Measurements from ENCODE around the gene WIPF1. TPM values are rescaled to one million over a fixed set of nuclear protein-coding genes. Genes with fewer than 3 reads are reported as not detected.

The WIPF1 gene
- total and polyA plus RNA-seq, 2 donors (not counting 3 experiments of a cell fraction or from before 2014, with no cell fraction given) = 15.3 to 42.0 TPM

DNA sequence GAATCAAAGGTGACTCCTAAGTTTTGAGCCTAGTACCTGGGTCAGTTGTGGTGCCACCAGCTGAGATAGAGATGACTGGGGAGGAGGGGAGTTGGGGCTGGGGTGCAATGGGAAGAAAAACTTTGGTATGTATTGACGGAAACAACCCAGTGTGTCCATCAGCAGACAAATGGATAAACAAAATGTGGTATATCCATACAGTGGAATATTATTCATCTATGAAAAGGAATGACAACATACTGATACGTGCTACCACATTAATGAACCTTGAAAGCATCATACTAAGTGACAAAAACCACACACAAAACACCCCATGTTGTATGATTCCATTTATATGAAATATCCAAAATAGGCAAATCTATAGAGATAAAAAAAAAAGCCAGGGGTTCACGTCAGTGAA is 69.6 kb downstream of the WIPF1 start:
- H3K4me3 ChIP-seq (replicated peaks in 1 of 3; ENCODE audit: insufficient read depth in 1 of 3, low read depth in 1 of 3, low read length in 3 of 3) = no peak overlapping the region
- H3K36me3 ChIP-seq (ENCODE audit: control insufficient read depth in 2 of 2, extremely low read depth in 1 of 2, insufficient read depth in 2 of 2, low read length in 2 of 2) = no peaks in the 10 kb centered on the region
- no TSS peak for BruUV-seq (replicated peaks)
- no peaks in the 10 kb centered on the region for H3K9me1 ChIP-seq (replicated peaks; ENCODE audit: control insufficient read depth, extremely low read depth, insufficient read depth, low read length)
- no peaks in the 10 kb centered on the region for H3K4me1 ChIP-seq (ENCODE audit: control insufficient read depth, extremely low read depth, insufficient read depth, low read length)
- intact Hi-C loops (cut with micrococcal nuclease) = no loop called here
- DNase-seq (ENCODE audit: low read depth, low spot score) (no peak), FAIRE-seq (no peak)
- ChIA-PET POLR2A (no interaction called here), CTCF (interaction anchor here (2.0 kb wide), 1 partner anchor 19 kb away, joined by 5 read pairs; no protein-coding TSS in a partner anchor)
- no peak overlapping the region for H3K9ac ChIP-seq (replicated peaks; ENCODE audit: extremely low read depth, insufficient read depth, low read length)
- H3K79me2 ChIP-seq (ENCODE audit: control insufficient read depth, insufficient read depth, low read length) = no peaks in the 10 kb centered on the region
- no peak overlapping the region for H2AFZ ChIP-seq (ENCODE audit: low read depth, low read length)
- dilution Hi-C loops (cut with MboI; ENCODE audit: extremely low pct_ligation_motif_present, low sequenced_read_pairs) = no loop called here
- no peaks in the 10 kb centered on the region for H3K9me3 ChIP-seq (replicated peaks; ENCODE audit: control insufficient read depth, insufficient read depth, low read length)
- no peak overlapping the region for H3K27ac ChIP-seq (ENCODE audit: insufficient read depth, low read depth, low read length)
- no peak for TF ChIP-seq MYC (IDR thresholded peaks at IDR 0.05; ENCODE audit: low read depth, low read length)
- no peak for TF ChIP-seq EZH2 (IDR thresholded peaks at IDR 0.05; ENCODE audit: borderline replicate concordance, low read depth, low read length, severe bottlenecking)
- no peak for TF ChIP-seq JUN (IDR thresholded peaks at IDR 0.05; ENCODE audit: borderline replicate concordance, insufficient read depth, insufficient read length, low read depth)
- TF ChIP-seq, protein P1, sequence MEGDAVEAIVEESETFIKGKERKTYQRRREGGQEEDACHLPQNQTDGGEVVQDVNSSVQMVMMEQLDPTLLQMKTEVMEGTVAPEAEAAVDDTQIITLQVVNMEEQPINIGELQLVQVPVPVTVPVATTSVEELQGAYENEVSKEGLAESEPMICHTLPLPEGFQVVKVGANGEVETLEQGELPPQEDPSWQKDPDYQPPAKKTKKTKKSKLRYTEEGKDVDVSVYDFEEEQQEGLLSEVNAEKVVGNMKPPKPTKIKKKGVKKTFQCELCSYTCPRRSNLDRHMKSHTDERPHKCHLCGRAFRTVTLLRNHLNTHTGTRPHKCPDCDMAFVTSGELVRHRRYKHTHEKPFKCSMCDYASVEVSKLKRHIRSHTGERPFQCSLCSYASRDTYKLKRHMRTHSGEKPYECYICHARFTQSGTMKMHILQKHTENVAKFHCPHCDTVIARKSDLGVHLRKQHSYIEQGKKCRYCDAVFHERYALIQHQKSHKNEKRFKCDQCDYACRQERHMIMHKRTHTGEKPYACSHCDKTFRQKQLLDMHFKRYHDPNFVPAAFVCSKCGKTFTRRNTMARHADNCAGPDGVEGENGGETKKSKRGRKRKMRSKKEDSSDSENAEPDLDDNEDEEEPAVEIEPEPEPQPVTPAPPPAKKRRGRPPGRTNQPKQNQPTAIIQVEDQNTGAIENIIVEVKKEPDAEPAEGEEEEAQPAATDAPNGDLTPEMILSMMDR (IDR thresholded peaks at IDR 0.05; ENCODE audit: extremely low read depth in 1 of 2, insufficient read depth in 1 of 2, low read depth in 1 of 2, low read length in 2 of 2) = no peak
- TF ChIP-seq, protein P2, sequence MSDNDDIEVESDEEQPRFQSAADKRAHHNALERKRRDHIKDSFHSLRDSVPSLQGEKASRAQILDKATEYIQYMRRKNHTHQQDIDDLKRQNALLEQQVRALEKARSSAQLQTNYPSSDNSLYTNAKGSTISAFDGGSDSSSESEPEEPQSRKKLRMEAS (IDR thresholded peaks at IDR 0.05; ENCODE audit: insufficient read depth, insufficient read length) = no peak
- TF ChIP-seq POLR2AphosphoS5 (IDR thresholded peaks at IDR 0.05; ENCODE audit: insufficient read depth, low read depth, low read length) = no peak
- TF ChIP-seq GATA2 (IDR thresholded peaks at IDR 0.05; ENCODE audit: insufficient read depth, insufficient read length, low read depth, low read length) = no peak
- no peak overlapping the region for H3K4me2 ChIP-seq (ENCODE audit: insufficient read depth, low read length)
- H4K20me1 ChIP-seq (replicated peaks; ENCODE audit: control insufficient read depth, extremely low read depth, insufficient read depth, low read length) = no peaks in the 10 kb centered on the region
- H3K27me3 ChIP-seq (ENCODE audit: control insufficient read depth in 2 of 2, insufficient read depth in 2 of 2, low read length in 2 of 2) = peaks cover 4 to 5% of the 10 kb centered on the region in 2 experiments

Measured in endothelial cell of umbilical vein (primary cell).